ENCODE results near the gene ANXA9.
A peak's percentile ranks its signal among the peaks of the same experiment; 100 is the strongest.

ANXA9 gene

GRCh38 chr1:150974580-150975478, 7.3 kb upstream of the ANXA9 start, which contains the start of gene CERS2:
Gene CERS2 (minus strand): TSS chr1:150974835. CDS start chr1:150969090, 5,745 bp downstream.
- DNase-seq (ENCODE audit: low read depth) = no peak

DNA sequence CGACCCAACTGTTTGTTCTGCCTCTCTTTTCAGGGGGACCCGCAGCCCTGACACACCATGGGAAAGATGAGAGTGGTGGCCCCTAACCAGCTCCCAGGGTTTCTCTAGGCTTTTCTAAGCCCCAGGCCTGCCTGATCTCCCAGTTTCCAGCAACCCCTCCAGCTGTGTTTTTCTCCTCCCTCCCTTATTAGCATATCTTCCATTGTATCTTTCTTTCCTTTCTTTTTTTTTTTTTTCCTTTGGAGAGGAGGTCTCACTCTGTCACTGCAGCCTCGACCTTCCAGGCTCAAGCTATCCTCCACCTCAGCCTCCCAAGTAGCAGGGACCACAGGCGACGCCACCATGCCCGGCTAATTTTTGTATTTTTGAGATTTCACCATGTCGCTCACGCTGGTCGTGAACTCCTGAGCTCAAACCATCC, 5.7 kb upstream of the ANXA9 start:
- DNase-seq (ENCODE audit: low read depth) = no peak

DNA sequence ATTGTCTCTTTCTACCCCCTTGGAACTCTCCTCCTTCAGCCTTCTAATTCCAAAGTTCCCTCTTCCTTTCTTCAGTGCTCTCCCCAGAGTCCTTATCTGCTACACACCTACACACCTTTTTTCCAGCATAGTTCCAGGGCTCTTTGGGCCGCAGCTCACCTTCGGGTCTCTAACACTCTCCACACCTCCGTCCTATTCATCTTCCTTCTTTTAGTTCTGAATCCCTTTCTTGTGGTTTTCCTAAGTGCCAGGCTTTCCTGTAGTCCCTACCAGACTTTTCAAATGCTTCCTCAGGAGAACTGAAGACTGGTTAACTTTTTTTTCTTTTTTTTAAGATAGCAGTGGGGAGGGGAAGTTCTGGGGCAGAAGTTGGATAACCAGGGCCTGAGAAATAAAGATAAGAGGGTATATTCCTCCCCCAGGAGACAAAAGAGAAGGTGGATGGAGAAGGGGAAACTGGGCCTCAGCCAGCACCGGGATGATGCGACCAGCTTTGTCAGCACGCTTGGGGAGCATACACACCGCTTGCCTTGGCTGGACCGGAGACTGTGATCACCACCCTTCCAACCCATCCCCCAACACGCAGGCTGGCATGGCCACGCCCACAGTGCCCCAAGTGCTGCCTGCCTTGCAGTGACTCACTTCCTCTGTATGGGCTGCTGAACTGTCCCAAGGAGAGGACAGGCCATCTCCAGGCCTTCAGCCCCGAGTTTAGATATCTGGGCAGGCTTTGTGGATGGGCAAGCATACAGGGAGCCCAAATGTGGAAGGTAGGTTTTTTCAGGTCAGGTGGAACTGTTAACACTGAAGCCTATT, 5.0 kb upstream of the ANXA9 start:
- DNase-seq (ENCODE audit: low read depth) = peak; percentile 87

GRCh38 chr1:150979092-150980056, 2.7 kb upstream of the ANXA9 start:
- DNase-seq (ENCODE audit: low read depth) = peak; percentile 69

- no peak for DNase-seq (ENCODE audit: low read depth)
These were observed 801 bp upstream of the ANXA9 start for GRCh38 chr1:150981177-150981804.

DNA sequence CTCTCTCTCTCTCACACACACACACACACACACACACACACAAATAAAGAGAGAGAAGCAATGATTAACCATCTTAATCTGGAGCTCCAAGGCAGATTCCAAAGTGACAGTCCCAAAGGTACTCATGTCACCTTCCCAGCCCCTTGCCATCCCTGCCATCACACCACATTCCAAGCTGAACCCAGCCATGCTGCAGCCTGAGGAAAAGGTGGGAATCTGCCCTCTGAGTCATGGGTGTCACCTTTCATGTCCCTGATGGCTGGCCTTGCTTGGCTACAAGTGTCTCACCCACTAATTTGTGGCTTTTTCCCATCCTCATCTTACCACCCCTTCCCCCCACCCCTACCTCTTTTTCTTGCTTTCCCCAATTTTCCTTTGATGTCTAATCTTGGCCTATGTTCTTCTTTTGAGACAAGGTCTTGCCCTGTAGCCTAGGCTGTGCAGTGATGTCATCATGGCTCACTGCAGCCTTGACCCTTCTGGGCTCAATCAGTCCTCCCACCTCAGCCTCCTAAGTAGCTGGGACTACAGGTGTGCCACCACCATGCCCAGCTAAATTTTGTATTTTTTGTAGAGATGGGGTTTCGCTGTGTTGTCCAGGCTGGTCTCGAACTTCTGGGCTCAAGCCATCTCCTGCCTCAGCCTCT, 3.2 kb downstream of the ANXA9 start:
- no peak for DNase-seq (ENCODE audit: low read depth)

- no peak for DNase-seq (ENCODE audit: low read depth)
These were observed 5.8 kb downstream of the ANXA9 start for GRCh38 chr1:150987924-150988323.

DNA sequence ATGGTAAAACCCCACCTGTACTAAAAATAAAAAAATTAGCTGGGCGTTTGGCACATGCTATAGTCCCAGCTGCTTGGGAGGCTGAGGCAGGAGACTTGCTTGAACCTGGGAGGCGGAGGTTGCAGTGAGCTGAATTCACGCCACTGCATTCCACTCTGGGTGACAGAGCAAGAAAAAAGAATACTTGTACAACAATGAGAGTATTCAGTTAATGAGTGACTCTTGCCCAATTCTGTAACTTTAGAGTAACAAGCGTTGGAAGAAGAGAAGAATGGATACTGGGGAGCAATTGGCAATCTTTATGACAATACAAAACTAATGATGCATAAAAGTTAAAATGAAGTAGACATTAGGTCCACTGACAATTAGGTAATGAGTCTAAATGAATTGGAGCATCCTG, 10.5 kb downstream of the ANXA9 start:
- no peak for DNase-seq (ENCODE audit: low read depth)

DNA sequence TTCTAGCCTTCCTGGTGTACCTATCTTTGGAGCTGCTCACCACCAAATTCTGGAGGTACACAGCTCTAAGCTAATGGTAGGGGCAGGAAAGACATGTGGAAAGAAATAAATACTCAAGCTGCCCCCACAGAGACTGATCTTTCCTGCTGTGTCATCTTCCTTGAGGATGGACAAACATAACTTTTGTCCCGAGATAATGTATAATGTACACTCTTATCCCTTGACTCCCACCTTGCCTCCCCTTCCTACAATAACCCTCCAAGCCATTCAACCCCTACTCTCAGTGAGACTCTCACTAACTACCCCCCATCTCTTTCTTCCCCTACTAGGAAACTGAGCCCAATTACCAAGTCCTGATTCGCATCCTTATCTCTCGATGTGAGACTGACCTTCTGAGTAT, 12.2 kb downstream of the ANXA9 start:
- DNase-seq (ENCODE audit: low read depth) = no peak

DNA sequence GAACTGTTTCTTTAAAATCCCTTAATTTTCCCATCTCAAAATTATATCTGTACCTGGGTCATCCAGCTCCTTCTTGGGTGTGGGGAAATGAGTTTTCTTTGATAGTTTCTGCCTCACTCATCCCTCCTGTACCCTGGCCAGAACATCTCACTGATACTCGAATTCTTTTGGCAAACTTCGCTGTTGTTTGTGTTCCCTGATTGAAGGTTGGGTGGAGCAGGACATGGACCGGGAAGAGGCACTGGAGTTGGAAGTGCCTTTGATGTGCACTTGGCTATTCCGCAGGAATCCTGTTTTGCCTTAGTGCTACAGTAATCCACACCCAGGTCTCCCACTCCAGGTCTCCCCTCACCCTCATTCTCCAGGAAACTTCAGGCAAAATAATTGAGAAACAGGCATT, 13.4 kb downstream of the ANXA9 start:
- DNase-seq (ENCODE audit: low read depth) = no peak

GRCh38 chr1:150995896-150996295, 13.8 kb downstream of the ANXA9 start:
- DNase-seq (ENCODE audit: low read depth) = no peak

- DNase-seq (ENCODE audit: low read depth) = no peak
These were observed 15.2 kb downstream of the ANXA9 start for GRCh38 chr1:150997126-150997872.

DNA sequence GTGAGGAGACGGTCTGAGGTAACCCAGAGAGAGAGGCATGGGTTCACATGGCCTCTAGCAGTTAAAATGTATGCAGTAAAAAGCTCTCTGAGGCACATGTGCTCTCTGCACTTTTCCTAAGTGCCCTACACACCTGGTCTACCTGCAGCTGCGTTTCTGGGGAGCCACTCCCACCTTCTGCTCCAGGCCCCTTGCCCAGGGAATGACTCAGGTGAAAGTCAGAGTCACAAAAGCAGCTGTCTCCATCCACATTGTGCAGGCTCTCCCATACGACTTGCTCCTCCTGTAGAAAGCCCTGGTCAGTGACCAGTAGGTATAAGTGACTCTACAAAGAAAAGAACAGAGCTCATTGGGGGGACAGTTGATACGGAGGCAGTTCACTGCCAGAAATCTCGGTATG, 15.9 kb downstream of the ANXA9 start:
- DNase-seq (ENCODE audit: low read depth) = no peak

DNA sequence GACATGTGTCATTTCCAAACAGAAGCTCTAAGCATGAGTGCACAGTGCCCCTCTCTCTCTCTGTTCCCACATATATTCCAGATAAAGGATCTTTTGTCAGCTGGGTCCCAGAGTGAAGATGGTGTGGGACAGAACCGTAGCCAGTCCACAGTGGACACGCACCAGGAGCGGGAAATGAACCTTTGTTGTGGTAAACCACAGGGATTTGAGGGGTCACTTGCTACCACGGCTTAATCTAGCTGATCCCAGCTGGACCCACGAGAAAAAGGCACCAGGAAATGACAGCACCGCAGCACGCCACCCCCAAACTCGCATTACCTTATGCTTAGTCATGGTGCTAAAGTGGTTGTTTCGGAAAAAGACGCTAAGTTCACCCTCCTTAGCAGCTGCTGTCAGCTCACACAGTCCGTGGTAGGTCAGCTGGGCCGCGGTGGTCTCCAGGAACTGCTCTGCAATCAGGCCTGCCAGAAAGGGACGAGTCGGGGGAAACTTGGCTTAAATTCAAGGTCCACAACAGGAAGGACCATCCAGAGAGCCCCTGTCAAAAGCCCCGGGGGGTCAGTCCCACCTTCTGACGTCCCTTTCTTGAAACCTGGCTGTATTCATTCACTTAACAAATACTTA, 17.1 kb downstream of the ANXA9 start:
- no peak for DNase-seq (ENCODE audit: low read depth)

DNA sequence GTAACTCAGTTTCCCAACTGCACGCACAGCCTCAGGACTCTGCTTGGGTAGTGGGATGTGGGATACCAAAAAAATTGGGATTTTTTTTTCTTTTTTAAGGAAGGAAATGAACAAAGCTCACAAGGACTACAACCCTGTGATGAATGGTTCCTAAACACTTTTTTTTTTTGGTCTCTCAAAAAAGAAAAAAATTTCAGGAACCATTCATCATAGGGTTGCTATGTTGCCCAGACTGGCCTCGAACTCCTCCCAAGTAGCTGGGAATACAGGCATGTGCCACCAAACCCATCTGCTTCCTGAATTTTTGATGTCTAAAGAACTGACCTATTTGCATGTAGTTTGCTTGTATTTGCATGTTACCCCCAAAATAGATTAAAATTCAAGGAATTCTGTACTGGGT, 17.8 kb downstream of the ANXA9 start:
- DNase-seq (ENCODE audit: low read depth) = no peak

- no peak for DNase-seq (ENCODE audit: low read depth)
These were observed 18.3 kb downstream of the ANXA9 start for GRCh38 chr1:151000408-151000807.

DNA sequence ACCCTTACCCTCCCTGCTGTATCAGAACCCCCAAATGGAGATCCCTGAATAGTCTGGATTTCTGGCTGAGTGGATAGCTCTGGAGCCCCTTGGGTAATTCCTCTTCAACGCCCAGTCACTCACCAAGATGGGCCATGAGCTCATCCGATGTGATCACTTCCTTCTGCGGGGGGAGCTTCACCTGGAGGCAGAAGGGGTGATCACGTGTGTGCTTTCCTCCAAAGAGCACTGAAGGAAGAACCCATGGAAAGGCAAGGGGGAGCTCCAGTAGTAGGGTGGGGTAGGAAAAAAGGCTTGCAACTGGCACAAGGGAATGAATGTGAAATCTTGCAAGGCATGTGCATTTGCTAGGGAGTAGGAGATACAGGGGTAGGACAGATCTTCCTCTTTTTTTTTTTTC, 19.5 kb downstream of the ANXA9 start:
- no peak for DNase-seq (ENCODE audit: low read depth)

- no peak for DNase-seq (ENCODE audit: low read depth)
These were observed 20.0 kb downstream of the ANXA9 start for GRCh38 chr1:151002051-151002450.

- no peak for DNase-seq (ENCODE audit: low read depth)
These were observed 20.5 kb downstream of the ANXA9 start for GRCh38 chr1:151002611-151003010.

DNA sequence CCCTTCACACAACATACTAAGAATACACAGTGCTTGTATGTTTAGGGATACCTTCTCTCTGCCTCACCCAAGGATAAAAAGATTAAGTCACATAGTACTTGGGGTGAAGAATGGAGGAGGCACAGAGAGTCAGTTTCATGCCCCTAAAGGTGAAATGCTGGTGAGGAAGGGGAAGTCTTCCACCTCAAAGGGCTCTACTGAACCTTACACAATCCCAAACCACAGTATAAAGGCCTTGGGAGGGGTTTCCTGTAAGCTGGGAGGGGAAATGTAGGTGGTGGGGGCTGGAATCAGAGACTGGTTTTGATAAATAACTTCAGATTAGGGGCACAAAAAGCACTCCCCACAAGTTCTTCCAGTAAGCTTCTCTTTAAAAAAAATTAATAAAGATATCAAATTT, 21.1 kb downstream of the ANXA9 start:
- no peak for DNase-seq (ENCODE audit: low read depth)
